Inflammatory macrophage (primary cell): ENCODE results near the gene ZNF837.

Experiments used
- DNase-seq, 2 donors: peaks; one replicate each; pipeline ENCODE4 v3.0.0-alpha.2; 2020 to 2022
- total RNA-seq, 18 experiments: gene quantifications; one replicate each; lab custom pipeline; 2026; ENCODE audit warnings: mixed read lengths in 6 of 18, inconsistent platforms in 2 of 18; lab: John Stamatoyannopoulos, UW

The ZNF837 gene
- total RNA-seq: 0.12 to 3.2 (median 1.1) reads per million in 18 experiments

DNA sequence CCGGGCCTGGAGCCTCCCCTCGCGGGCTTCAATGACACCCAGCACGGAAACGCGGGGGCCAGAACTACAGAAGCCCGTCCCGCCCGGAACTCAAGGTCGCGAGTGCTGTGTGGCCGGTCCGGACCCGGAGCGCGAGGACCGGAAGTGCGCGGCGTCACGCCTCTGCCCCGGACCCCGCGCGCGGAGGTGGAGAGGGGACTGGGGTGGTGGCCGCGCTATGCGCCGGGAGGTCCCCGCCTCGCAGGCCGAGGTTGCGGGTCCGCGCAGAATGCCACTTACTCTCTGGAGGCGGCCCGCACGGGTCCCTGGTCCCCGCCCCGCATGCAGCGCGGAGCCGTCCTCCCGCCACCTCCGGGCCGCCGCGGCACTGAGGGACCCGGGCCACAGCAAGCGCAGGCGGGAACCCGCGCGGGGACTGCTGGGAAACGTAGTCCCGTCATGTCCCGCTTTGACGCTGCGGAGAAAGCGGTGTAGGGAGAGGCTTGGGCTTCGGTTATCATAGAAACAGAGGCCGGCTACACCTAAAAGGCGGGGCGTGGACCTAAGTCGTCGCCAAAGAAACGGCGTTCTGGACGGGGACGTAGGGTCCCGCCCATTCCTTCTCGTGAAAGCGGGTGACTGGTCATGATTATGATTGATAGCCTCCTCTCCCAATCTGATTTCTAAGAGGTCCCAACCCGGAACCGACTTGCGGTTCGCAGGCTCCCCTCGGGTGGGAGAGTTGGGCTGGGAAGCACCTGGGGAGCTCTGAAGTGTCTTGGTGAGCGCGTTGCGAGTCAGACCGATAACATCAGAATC, at the start of gene ZNF837:
TSS of gene ZNF837 (minus strand) at position 369 of the 798 bp plus-strand sequence. CDS start 11,698 bp downstream, outside the sequence.
- peak; percentile 100 for DNase-seq

DNA sequence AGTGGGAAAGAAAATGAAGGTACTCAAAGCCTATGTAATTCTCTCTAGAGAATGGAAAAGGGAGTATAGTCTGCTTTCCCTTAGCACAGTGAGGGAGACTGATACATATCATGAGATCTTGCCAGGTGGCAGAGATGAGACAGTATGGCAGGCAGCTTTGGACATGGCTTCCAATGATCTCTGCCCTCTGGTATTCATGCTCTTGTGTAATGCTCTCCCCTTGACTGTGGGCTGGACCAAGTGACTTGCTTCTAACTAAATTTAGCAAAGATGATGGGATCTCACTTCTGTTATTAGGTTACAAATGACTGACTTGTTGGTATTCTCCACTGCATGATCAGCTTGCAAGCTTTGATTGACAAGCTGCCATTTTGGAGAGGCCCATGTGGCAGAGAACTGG, 48.9 kb upstream of the ZNF837 start:
- DNase-seq: no peak

DNA sequence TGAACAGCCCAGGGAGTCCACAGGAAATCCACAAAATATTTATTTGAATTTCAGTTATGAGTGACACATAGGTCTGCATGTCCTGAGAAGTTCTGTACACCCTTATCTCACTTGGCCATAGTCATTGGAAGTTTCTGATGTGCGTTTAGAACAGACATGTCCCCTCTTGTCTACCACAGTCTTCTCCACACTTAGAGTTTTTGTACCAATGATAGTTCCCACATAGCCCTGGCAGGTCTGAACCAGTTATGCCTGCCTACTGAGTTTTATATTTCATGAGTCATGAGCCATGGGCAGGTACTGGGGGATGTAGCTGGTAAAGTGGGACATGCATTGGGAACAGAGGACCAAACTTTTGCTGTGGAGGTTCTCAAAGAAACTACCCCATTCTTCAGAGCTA, 47.8 kb upstream of the ZNF837 start:
- DNase-seq: no peak

DNA sequence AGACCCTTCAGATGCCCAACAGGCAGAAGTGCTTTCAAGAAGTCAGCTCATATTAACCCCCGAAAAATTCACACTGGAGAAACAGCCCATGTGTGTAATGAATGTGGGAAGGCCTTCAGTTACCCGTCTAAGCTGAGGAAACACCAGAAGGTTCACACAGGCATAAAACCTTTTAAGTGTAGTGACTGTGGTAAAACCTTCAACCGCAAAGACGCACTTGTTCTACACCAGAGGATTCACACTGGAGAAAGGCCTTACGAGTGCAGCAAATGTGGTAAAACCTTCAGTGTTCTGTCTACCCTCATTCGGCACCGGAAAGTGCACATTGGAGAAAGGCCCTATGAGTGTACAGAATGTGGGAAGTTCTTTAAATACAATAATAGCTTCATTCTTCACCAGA, 36.2 kb upstream of the ZNF837 start:
- no peak for DNase-seq

DNA sequence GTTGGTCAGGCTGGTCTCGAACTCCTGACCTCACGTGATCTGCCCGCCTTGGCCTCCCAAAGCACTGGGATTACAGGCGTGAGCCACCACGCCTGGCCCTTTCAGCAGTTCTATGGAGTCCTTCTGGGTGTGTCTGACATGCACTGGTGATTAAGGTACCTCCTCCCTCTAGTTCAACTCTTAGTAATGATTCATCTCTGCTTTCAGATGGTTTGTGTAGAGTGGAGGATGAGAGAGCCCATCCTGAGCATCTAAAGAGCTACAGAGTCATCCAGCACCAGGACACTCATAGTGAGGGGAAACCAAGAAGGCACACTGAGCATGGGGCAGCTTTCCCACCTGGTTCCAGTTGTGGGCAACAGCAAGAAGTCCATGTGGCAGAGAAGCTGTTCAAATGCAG, 35.8 kb upstream of the ZNF837 start:
- no peak for DNase-seq

DNA sequence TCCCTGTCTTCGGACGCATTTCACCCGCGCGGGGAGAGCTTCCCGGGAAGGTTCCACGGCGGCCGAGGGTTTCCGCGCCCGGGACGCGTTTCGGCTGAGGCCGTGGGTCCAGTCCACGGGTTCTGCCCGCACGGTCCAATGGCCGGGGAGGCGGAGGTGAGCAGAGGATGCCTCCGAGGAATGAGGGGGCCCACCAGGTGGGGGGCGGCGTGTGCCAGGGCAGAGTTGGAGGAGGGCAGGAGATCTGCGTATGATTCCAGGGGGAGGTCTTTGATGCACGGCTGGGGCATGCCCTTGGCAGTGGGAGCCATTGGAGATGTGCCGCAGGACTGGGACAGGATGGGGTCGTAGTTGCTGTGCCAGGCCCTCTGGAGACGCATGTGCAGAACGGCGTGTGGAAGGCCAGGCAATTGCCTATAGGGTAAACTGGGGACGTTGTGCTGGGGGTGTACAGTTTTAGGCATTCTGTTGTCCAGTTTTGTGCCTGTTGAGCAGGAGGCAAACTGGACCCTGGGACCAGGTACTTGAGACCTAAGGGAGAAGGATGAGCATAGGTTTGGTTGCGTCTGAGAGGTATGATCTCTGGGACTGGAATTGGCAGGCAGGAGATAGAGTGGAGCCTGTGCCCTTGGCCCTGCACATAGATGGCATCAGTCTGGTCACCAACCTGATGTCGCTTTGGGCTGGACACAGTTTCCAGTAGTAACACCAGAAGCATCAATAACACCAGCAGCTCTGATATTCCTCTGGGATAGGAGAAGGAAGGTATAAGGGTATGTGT, 28.4 kb upstream of the ZNF837 start:
- DNase-seq: peak in 1 of 2 donors; percentile 26

DNA sequence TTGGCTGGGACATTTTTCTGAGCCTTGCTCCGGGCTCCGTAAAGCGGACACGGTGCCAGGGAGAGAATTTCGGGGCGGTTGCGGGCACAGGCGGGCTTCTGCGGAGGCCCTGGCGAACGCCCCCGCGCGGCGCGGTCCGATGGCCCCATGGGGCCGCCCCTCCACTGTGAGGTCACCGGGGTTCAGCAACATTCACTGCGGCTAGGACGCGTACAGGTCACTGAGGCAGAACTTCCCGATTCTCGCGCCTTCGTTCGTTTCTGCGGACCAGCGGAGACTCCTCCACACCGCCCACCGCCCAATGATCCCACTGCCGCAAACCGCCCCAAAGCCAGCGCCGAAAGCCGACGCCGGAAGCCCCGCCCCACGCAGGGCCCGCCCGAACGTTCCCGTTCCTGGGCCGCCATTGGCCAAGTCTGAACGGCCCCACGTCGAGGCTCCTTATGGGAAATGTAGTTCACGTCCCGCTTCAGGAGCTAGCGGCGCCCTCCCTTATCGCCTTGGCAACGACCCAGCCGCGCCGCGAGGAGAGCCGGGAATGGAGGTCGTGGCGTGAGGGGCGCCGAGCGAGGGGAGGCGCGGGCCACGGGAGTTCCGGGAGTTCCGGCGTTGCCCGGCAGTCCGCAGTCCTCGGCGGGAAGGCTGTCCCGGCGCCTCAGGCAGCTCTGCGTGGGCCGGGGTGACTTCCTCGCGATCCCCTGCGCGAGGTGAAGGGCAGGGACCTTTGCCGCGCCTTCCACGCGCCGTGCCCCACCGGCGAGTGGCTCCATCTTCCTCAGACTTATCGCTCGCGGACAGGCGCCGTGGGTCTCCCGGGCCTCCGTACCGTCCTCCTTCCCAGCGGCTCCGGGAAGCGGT, 27.6 kb upstream of the ZNF837 start, which contains the start of gene ZNF584:
TSS of gene ZNF584 (plus strand) at position 498 of the 858 bp plus-strand sequence. CDS start 499 bp downstream, outside the sequence.
- peak; percentile 97 to 99 for DNase-seq

DNA sequence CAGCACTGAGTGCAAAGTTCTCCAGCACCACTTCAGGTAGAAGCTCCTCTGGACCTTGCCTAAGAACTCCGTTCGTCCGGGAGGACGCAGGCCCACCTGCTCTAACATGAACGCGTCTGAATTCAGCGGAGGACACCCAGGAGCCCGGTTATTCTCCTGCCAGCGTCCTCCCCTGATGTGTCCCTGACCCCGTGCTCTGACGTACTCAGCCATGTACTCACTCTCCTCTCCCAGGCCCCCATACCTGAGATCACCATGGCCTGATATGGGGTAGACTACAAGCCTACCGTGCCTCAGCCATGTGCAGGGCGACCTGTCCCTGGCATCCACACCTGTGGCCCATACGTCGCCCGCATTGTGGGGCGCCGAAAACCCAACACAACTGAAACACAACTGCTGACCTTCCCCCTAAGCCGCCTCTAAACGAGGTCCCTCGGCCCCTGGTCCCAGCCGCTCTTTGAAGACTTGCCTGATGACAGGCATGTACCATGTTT, 26.9 kb upstream of the ZNF837 start:
- DNase-seq: peak in 1 of 2 donors; percentile 17

DNA sequence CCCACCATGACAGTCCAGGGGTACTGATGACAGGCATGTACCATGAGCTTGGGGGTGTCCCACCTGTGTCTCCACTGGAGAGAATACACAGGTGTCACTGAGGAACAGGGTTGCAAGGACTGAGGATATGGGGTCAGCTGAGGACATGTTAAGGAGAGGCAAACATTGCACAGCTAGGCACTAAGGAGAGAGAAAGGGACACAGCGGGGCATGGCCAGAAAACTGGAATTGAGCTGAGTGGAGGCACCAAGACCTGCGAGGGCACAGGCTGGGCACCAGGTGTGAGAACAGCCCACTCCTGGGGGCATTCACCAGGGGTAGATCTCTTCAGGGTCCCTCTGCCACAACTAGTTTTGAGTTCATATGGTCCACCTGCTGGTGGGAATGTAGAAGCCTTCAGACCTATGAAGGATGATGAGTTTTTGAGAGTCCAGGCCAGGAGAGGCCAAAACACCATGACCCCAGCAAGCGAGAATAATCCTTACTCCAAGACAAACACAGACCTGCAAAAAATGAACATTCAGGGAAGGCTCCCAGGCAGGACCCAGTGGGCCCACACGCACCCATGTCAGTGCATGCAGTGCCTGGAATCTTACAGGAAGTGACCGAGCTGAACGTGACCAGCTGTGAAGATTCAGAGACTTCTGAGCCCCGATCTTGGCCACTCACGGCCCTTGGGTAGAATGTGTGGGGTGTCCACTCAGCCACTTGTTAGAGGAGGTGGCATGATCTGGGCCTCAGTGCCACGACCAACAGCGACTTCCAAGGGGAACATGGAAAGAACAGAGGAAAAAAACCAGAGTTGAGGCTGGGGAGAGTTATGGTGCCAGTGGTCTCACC, 26.2 kb upstream of the ZNF837 start:
- peak in 1 of 2 donors; percentile 36 for DNase-seq

DNA sequence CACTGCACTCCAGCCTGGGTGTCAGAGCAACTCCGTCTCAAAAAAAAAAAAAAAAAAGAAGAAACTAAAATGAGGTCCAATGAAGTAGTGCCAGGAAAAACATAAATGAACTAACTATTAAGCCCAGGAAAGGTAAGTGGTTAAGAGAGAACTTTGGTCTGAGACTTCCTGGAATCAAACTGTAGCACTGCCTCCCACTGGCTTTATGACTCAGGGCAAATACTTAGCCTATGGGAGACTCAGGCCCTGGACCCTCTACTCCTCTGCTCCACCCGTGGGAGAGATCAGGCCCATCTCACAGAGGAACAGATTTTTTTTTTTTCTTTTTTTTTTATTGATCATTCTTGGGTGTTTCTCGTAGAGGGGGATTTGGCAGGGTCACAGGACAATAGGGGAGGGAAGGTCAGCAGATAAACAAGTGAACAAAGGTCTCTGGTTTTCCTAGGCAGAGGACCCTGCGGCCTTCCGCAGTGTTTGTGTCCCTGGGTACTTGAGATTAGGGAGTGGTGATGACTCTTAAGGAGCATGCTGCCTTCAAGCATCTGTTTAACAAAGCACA, 23.2 kb upstream of the ZNF837 start:
- peak in 1 of 2 donors; percentile 17 for DNase-seq

DNA sequence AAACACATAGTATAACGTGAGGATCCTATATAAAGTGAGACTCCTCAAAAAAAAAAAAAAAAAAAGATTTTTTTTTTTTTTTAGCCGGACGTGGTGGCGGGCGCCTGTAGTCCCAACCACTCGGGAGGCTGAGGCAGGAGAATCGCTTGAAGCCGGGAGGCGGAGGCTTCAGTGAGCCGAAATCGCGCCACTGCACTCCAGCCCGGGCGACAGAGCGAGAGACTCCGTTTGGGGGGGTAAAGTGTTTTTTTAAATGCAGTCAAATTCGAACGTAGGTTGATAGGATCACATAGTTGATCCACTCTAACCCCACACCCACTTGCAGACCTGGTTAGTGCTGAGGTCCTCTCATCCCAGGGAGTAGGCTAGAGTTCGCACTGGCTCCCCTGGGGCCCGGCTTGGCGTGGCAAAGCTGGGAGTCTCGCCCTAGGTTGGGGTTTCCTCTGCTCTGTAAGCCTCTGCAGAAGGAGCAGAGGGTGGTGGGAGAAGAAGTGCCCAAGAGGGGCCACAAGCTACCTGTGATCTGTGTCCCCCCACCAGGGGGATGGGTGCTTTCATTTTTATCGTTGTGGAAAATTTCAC, 21.1 kb upstream of the ZNF837 start:
- DNase-seq: no peak

DNA sequence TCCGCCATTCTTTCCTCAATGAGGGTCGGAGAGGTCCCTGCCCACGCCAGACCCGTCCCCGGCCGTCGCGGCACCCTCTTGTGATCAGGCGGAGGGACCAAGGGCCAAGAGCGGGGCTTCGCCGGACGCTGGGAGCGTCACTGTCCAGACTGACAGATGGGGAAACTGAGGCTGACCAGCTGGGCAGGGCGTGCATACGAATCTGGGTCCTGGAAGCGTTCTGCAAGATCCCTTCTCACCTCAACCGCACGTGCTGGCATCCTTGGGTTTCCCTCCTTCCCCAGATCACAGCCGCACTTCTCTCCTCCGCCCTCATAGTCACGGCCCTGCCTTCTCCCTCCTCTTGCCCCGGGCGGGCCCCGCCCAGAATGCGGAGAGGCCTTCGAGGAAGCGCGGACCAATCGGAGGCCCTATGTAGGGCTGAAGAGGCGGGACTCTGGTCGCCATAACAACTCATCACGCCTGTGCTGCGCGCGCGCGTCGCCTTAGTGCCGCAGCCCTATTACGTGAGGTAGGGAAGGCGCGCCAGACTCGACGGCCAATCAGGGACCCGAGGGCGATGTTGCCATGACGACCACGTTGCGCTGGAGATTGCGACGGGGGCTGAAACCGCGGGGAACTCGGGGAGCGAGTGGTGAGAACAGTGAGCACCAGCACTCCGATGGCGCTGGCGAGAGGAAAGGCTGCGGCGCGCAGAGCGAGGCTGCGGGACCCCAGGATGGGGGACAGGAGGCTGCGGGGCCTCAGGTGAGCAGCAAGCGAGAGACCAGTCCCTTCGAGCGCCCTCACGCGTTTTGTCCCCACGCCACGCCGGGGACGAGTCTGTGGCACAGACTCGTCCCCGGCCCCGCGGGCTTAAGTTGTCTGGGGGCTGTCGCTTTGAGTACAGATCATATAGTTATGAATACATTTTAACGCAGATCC, 20.3 kb upstream of the ZNF837 start:
- peak; percentile 100 for DNase-seq

DNA sequence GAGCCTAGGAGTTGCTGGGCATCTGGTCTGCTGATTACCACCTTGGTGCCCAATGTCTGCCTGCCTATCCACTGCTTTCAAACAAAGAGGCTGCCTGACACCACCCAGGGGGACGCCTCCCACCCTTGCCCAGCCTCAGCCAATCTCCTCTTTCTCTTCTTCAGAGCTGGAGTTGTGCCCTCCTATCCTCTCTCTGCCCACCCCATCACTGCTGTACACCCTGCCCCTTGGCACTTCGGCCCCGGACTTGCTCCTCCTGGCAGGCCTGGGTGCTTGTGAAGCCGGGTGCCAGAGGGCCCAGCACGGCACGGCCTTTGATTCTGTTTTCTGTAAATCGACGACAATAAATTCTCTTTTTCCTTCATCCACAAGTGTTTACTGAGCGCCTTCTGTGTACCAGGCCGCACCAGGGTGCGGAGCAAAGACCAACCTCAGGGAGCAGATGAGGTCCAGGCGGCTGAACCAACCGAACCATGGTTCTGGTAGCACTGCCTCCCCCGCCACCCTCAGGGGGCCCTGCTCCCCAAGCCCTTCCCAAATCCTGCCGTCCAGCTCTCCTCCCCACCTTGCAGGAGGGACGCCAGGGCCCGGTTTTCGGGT, 19.6 kb upstream of the ZNF837 start:
- no peak for DNase-seq

DNA sequence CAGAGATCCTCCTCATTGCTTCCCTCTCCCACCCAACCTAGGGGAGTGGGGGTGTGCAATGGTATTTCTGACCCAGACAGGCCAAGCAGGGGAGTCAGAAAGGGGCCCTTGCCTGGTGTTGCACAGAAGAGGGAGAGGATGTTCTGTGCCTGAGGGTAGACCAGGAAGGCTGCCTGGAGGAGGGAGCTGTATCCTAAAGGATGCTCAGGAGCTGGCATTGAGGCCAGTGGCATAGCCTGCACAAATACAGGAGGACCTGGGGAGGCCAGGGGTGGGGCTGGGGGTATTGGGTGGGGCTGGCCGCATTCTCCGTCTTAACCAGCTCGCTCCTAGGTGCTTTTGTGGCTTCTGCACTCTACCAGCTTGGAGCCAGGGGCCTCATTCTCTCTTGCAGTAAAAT, 19.1 kb upstream of the ZNF837 start:
- DNase-seq: no peak

DNA sequence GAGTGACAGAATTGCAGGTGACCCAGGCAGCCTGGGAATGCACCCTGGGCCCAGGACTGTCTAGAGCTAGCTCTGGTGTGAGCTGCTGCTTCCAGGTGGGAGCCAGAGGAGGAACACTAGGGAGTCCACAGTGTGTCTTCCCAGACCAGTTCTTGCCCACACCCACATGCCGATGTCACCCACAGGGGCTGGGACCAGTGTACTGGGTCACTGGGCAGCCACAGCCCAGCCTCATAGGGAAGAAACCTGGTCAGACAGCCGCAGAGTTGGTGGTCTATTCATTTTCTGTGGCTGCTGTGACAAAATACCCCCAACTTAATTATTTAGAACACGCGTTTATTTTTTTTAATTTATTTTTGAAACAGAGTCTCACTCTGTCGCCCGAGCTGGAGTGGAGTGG, 17.7 kb upstream of the ZNF837 start:
- no peak for DNase-seq

DNA sequence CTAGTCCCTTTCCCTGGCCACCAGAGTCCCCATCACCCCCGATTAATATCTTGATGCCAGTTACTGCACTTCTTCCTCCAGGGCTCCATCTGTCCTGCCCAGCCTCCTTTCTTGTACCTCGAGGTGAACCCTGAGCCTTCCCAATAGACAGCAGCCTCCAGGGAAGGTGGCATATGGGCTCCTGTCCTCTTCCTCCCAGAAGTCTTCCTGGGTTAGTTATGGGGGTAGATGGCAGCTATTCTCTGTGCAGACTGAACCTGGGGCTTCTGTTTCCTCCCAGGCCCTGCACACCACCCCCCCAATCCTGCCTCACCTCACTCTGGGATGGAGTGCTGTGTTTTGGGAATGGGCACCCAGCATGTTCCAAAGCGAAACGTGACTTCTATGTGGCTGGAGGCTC, 17.3 kb upstream of the ZNF837 start:
- no peak for DNase-seq

DNA sequence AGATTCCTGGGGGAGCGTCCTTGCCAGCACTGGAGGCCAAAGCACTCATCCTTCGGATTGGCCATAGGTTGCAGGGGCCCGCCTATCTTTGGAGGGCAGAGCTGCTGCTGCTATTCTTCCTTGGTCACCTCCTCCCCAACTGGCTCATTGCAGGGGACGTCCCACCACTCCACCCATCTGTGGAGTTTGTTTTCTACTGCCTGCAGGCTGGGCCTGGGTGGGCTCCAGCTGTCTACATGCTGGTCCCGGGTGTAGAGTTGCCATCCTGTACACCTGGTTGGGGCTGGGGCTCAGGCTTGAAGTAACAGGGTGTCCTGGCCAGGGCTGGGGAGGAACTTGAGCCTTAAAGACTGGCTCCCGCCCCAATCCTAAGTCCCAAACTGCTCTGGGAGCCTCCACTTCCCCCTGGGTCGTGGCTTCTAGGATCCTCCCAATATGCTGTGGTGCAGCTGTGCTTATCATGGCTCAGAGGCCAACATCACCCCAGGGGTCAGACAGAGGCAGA, 16.8 kb upstream of the ZNF837 start:
- DNase-seq: no peak

DNA sequence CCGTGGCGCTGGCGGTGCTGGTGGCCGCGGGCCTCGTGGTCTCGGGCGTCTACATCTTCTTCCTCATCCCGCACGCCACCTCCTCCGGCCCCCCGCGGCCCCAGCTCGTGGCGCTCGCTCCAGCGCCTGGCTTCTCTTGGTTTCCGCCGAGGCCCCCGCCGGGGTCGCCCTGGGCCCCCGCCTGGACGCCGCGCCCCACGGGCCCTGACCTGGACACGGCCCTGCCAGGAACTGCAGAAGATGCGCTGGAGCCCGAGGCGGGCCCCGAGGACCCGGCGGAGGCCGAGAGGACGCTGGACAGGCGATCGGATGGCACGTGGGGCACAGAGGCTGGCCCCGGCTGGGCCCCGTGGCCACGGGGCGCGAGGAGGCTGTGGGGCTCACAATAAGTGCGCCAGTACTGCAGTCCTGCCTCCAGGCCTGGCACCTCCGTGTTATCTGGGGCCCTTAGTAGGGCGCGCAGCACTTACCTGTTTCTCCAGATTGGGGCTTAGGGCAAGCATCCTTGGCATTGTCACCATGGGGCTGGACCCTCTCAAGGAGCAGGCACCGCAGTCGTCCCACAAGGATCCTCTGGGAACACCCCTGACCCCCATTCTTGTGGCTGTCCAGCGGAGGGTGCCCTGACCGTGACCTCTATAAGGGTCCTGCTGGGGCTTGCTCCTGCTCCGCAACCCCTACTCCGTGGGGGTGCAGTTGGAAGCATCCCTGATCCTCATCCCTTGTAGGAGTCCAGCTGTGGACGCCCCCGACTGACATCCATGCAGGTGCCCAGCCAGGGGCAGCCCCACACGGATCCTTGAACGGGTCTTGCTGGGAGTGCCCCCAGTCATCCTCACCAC, 16.1 kb upstream of the ZNF837 start:
- no peak for DNase-seq
